ENCODE measurements around the gene PIKFYVE. TPM values are rescaled to one million over a fixed set of nuclear protein-coding genes. Genes with fewer than 3 reads are reported as not detected.

Gene PIKFYVE
- total RNA-seq, 4 donors from 2014 or later: 10.5 to 25.7 (median 12.5) TPM

DNA sequence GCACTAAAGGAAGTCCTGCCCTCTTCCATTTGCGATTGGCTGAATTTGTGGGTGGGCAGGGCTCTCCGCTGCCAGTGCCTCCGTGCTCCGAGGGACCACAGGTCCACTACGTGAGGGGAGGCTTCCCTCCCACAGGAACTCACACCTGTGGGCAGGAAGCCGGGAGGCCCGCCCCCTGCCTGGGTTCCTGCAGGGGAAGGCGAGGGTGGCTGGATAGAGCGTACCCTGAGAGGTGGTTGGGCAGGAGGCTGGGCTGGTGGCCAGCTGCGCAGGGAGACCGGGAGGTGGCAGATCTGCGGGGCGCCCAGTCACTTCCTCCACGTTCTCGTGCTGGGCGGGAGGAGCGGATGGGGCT, 93.6 kb downstream of the PIKFYVE start:
- Histone ChIP-seq H3K4me3 (no peak overlapping the region), H3K27ac (no peak overlapping the region), H3K4me1 (peaks cover 0 to 4% (median 0%) of the 10 kb centered on the region in 3 donors), H3K36me3 (peaks cover 0 to 25% (median 6%) of the 10 kb centered on the region in 3 donors), H3K9me3 (no peaks in the 10 kb centered on the region), H3K27me3 (no peaks in the 10 kb centered on the region)
- intact Hi-C loops (cut with DNase I): no loop called here
- WGBS, 2 donors: 94 to 98% methylated on average over 8 to 13 of the region's 17 CpGs
- no peak for TF ChIP-seq POLR2A (IDR thresholded peaks at IDR 0.05)
- TF ChIP-seq, protein P1, sequence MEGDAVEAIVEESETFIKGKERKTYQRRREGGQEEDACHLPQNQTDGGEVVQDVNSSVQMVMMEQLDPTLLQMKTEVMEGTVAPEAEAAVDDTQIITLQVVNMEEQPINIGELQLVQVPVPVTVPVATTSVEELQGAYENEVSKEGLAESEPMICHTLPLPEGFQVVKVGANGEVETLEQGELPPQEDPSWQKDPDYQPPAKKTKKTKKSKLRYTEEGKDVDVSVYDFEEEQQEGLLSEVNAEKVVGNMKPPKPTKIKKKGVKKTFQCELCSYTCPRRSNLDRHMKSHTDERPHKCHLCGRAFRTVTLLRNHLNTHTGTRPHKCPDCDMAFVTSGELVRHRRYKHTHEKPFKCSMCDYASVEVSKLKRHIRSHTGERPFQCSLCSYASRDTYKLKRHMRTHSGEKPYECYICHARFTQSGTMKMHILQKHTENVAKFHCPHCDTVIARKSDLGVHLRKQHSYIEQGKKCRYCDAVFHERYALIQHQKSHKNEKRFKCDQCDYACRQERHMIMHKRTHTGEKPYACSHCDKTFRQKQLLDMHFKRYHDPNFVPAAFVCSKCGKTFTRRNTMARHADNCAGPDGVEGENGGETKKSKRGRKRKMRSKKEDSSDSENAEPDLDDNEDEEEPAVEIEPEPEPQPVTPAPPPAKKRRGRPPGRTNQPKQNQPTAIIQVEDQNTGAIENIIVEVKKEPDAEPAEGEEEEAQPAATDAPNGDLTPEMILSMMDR (IDR thresholded peaks at IDR 0.05): no peak
- no peak for DNase-seq

DNA sequence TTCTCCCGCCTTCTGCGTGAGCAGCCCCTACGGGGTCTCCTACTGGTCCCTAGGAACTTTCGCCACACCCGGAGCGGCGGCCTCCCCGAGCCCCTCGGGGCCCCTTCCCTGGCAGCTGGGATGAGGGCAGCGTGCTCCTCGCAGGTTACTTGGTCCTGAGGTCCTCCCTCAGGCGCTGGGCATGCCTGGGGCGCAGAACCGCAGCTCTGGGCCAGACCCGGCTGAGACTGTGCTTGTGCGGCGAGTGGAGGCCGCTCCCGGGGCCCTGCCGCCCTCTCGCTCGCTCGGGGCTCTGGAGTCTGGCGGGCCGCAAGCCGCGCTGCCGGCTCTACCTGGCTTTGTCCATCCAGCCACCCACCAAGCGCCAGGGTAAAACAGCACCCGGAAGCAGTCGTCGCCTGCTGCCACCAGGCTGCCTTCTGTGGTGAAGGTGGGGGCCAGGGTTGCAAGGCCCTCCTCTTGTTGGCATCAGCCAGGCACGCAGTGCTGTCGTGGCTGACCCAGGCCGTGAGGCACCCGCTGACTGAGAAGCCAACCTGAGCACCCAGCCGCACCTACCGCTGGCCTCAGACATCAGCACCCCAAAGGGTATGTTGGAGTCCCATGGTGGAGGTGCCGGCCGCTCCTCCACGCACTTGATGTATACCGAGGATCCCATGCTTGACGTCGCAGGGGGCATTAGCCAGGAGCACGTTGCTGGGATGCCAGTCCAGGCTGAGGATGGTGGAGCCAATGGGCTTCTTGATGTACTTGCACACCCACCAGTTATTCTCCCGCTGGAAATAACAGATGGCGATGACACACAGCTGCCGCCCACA, 94.4 kb downstream of the PIKFYVE start:
- no peaks in the 10 kb centered on the region for H3K27me3 ChIP-seq
- H3K36me3 ChIP-seq: peaks cover 0 to 16% (median 0%) of the 10 kb centered on the region in 3 donors
- no peak for DNase-seq
- intact Hi-C loops (cut with DNase I): no loop called here
- TF ChIP-seq, protein P1 (IDR thresholded peaks at IDR 0.05): no peak
- TF ChIP-seq POLR2A (IDR thresholded peaks at IDR 0.05): no peak
- H3K4me3 ChIP-seq: no peak overlapping the region
- peaks cover 0 to 4% (median 0%) of the 10 kb centered on the region in 3 donors for H3K9me3 ChIP-seq
- peaks cover 0 to 4% (median 0%) of the 10 kb centered on the region in 3 donors for H3K4me1 ChIP-seq
- H3K27ac ChIP-seq: no peak overlapping the region
- WGBS, 2 donors: 97% methylated on average over 5 to 11 of the region's 48 CpGs

DNA sequence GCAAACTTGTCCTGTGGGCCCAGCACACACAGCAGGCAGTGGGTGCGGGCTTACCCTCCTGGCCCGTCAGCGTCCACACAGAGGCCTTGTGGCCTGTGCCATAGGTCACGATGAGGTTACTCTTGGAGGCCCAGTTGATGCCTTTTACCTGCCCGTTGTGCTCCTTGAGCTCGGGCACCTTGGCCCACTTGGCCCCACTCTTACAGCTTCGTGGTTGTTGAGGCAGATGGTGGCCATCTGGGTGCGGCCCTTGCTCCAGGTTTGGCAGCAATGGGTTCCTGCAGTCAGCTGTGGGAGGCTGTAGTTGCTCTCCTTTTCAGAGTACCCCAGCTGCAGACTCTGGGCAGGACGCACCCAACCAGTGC, 95.0 kb downstream of the PIKFYVE start:
- DNase-seq: no peak
- WGBS, 2 donors: 95 to 98% methylated on average over 3 to 8 of the region's 9 CpGs
- Histone ChIP-seq H3K27ac (no peak overlapping the region), H3K4me3 (no peak overlapping the region), H3K4me1 (peaks cover 0 to 4% (median 0%) of the 10 kb centered on the region in 3 donors), H3K27me3 (no peaks in the 10 kb centered on the region), H3K36me3 (peaks cover 0 to 10% (median 0%) of the 10 kb centered on the region in 3 donors), H3K9me3 (peaks cover 0 to 4% (median 0%) of the 10 kb centered on the region in 3 donors)
- no peak for TF ChIP-seq POLR2A (IDR thresholded peaks at IDR 0.05)
- TF ChIP-seq, protein P1 (IDR thresholded peaks at IDR 0.05): no peak
- intact Hi-C loops (cut with DNase I): no loop called here

DNA sequence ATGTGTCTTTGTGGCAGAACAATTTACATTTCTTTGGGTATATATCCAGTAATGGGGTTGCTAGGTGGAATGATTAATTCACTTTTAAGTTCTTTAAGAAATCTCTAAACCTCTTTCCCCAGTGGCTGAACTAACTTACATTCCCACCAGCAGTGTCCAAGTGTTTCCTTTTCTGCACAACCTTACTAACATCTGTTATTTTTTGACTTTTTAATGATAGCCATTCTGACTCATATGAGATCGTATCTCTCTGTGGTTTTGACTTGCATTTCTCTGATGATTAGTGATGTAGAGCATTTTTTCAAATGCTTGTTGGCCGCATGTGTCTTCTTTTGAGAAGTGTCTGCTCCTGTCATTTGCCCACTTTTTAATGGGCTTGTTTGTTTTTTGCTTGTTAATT, 97.4 kb downstream of the PIKFYVE start:
- no peak overlapping the region for H3K27ac ChIP-seq
- WGBS, 2 donors: 52 to 55% methylated on average over 2 of the region's 2 CpGs
- intact Hi-C loops (cut with DNase I): no loop called here

More for the DNA sequence above, 97.4 kb downstream of the PIKFYVE start:
- Histone ChIP-seq H3K27me3 (no peaks in the 10 kb centered on the region), H3K4me1 (peaks cover 0 to 4% (median 0%) of the 10 kb centered on the region in 3 donors), H3K9me3 (peaks cover 0 to 4% (median 0%) of the 10 kb centered on the region in 3 donors), H3K4me3 (no peak overlapping the region), H3K36me3 (no peaks in the 10 kb centered on the region)
- no peak for DNase-seq
- TF ChIP-seq, protein P1 (IDR thresholded peaks at IDR 0.05): no peak
- TF ChIP-seq POLR2A (IDR thresholded peaks at IDR 0.05): no peak
